GM12878 (cell line): ENCODE measurements around the gene FSHR. TPM values are rescaled to one million over a fixed set of nuclear protein-coding genes. Genes with fewer than 3 reads are reported as not detected.

ENCODE experiments used
- ATAC-seq: fragments of 200-7000 bp; cut with Tn5 transposase; 3 replicates; pipeline ENCODE4 v1.9.1; 2020; ENCODE audit warnings: mild to moderate bottlenecking, moderate library complexity
- BruUV-seq: library from RNA; stranded (reverse); fragments of 400-500 nt; replicated peaks from 2 replicates; lab custom pipeline; 2021; lab: Mats Ljungman, UMichigan
- CTCF ChIA-PET: fragments of 300-600 bp; sonication (Branson Sonifier 250); formaldehyde crosslinking; extraction: SDS; loops from one replicate; lab custom pipeline; 2021; ENCODE audit warnings: inconsistent platforms; lab: Yijun Ruan, JAX
- POLR2A ChIA-PET: fragments of 350-600 bp; formaldehyde crosslinking; extraction: SDS; loops from one replicate; lab custom pipeline; 2021; ENCODE audit warnings: inconsistent platforms; lab: Charles Lee
- RAD21 ChIA-PET: fragments of 300-600 bp; sonication (Branson Sonifier 250); formaldehyde crosslinking; loops from one replicate; lab custom pipeline; 2023; ENCODE audit warnings: antibody characterized with exemption; ENCODE audit not compliant: unreplicated experiment; lab: Charles Lee
- SMC1A ChIA-PET: fragments of 300-600 bp; sonication (Branson Sonifier 250); formaldehyde crosslinking; loops from one replicate; lab custom pipeline; 2023; ENCODE audit not compliant: unreplicated experiment, uncharacterized antibody; lab: Charles Lee
- DNase-seq: peaks from one replicate; pipeline ENCODE4 v3.0.0-alpha.2; 2011; ENCODE audit warnings: low read depth, low spot score
- FAIRE-seq: peaks from 3 replicates; lab custom pipeline; 2011; peaks lifted over from hg19 to GRCh38; lab: Jason Lieb, UNC
- H2AFZ ChIP-seq: 2 replicates; pipeline ENCODE4 v1.6.0; 2011; ENCODE audit warnings: low read depth, low read length, control low read depth; ENCODE audit not compliant: control insufficient read depth
- H3K27ac ChIP-seq: 2 replicates; pipeline ENCODE4 v1.5.1; 2011; ENCODE audit warnings: control low read depth; ENCODE audit not compliant: control insufficient read depth, insufficient read depth
- H3K27me3 ChIP-seq, 2 experiments: replicated peaks in 1 of 2; 2 replicates each; pipeline versions ENCODE4 v1.6.0 to v1.6.1; 2011; ENCODE audit warnings: low read length in 1 of 2; ENCODE audit not compliant: control insufficient read depth in 2 of 2, insufficient read depth in 2 of 2
- H3K36me3 ChIP-seq, 2 experiments: 2 replicates each; pipeline ENCODE4 v1.5.1; 2011; ENCODE audit warnings: low read length in 1 of 2; ENCODE audit not compliant: control insufficient read depth in 2 of 2, insufficient read depth in 2 of 2
- H3K4me1 ChIP-seq: 2 replicates; pipeline ENCODE4 v1.6.1; 2011; ENCODE audit warnings: mild to moderate bottlenecking, low read length, moderate library complexity, mixed read lengths; ENCODE audit not compliant: control insufficient read depth, insufficient read depth
- H3K4me2 ChIP-seq: 2 replicates; pipeline ENCODE4 v1.6.0; 2011; ENCODE audit warnings: control low read depth; ENCODE audit not compliant: control insufficient read depth, insufficient read depth
- H3K4me3 ChIP-seq: fragments of 200-600 bp; sonication (generic); 2 replicates; pipeline ENCODE4 v1.5.1; 2016
- H3K79me2 ChIP-seq: 2 replicates; pipeline ENCODE4 v1.6.0; 2011; ENCODE audit warnings: low read length; ENCODE audit not compliant: control insufficient read depth, insufficient read depth
- H3K9ac ChIP-seq: 2 replicates; pipeline ENCODE4 v1.8.0; 2011; ENCODE audit warnings: low read length, control low read depth, mixed read lengths; ENCODE audit not compliant: control insufficient read depth, insufficient read depth
- H3K9me3 ChIP-seq: replicated peaks from 3 replicates; pipeline ENCODE4 v1.5.1; 2011; ENCODE audit warnings: mild to moderate bottlenecking, low read length; ENCODE audit not compliant: control insufficient read depth, insufficient read depth
- H4K20me1 ChIP-seq: 2 replicates; pipeline ENCODE4 v1.6.0; 2011; ENCODE audit not compliant: control insufficient read depth, insufficient read depth
- ATF3 ChIP-seq: IDR thresholded peaks from 2 replicates; pipeline ENCODE4 v1.6.1; 2011; ENCODE audit warnings: low read depth, mild to moderate bottlenecking, low read length, moderate library complexity, borderline replicate concordance; ENCODE audit errors: extremely low read depth
- BCL11A ChIP-seq: IDR thresholded peaks from 2 replicates; pipeline ENCODE4 v1.6.1; 2011; ENCODE audit warnings: low read depth, low read length
- BHLHE40 ChIP-seq, 2 experiments: fragments of 450-650 bp in 1 of 2; IDR thresholded peaks; 2 replicates each; pipeline ENCODE4 v1.6.1; 2011 to 2017; ENCODE audit warnings: low read depth in 2 of 2, borderline replicate concordance in 1 of 2, improper control_type of control experiment in 1 of 2, low read length in 1 of 2, mild to moderate bottlenecking in 1 of 2
- CBFB ChIP-seq: IDR thresholded peaks from 2 replicates; pipeline ENCODE4 v1.6.1; 2016; ENCODE audit warnings: antibody characterized with exemption, low read depth
- E2F8 ChIP-seq: fragments of 450-650 bp; IDR thresholded peaks from 2 replicates; pipeline ENCODE4 v1.6.1; 2018; ENCODE audit warnings: mild to moderate bottlenecking, low read depth, moderate library complexity; ENCODE audit not compliant: partially characterized antibody
- EED ChIP-seq: sonication (generic); IDR thresholded peaks from 2 replicates; pipeline ENCODE4 v1.6.1; 2016; ENCODE audit warnings: antibody characterized with exemption, low read depth
- FOXK2 ChIP-seq: fragments of 450-650 bp; IDR thresholded peaks from 2 replicates; pipeline ENCODE4 v1.6.1; 2017; ENCODE audit warnings: mild to moderate bottlenecking, moderate library complexity
- LARP7 ChIP-seq: fragments of 450-650 bp; IDR thresholded peaks from 2 replicates; pipeline ENCODE4 v1.6.1; 2017; ENCODE audit warnings: mild to moderate bottlenecking
- NBN ChIP-seq: fragments of 450-650 bp; IDR thresholded peaks from 2 replicates; pipeline ENCODE4 v1.6.1; 2016
- RAD21 ChIP-seq: IDR thresholded peaks from 2 replicates; pipeline ENCODE4 v1.6.1; 2011; ENCODE audit warnings: mild to moderate bottlenecking, low read depth, low read length, moderate library complexity; ENCODE audit not compliant: insufficient read depth
- RUNX3 ChIP-seq: IDR thresholded peaks from 2 replicates; pipeline ENCODE4 v1.6.1; 2012; ENCODE audit warnings: low read length, inconsistent platforms
- SIN3A ChIP-seq: IDR thresholded peaks from 2 replicates; pipeline ENCODE4 v1.6.1; 2012; ENCODE audit warnings: low read depth, low read length, improper control_type of control experiment
- SIX5 ChIP-seq: IDR thresholded peaks from 2 replicates; pipeline ENCODE4 v1.6.1; 2011; ENCODE audit warnings: mild to moderate bottlenecking, low read depth, low read length, moderate library complexity; ENCODE audit not compliant: severe bottlenecking
- SKIL ChIP-seq: fragments of 450-650 bp; IDR thresholded peaks from 2 replicates; pipeline ENCODE4 v1.6.1; 2017; ENCODE audit warnings: mild to moderate bottlenecking, low read depth, inconsistent platforms; ENCODE audit not compliant: poor library complexity, severe bottlenecking
- WGBS: methylation state at CpG from one replicate; pipeline ENCODE4 v1.1.6; 2016; ENCODE audit warnings: low lambda C conversion rate; ENCODE audit not compliant: insufficient replicate concordance, insufficient coverage; ENCODE audit errors: missing lambda C conversion rate; 5-methylcytosine and 5-hydroxymethylcytosine counted together
- in situ Hi-C: fragments of 300-500 bp; cut with MboI; formaldehyde crosslinking; loops from 9 replicates; pipeline ENCODE4 v1.14.3; 2018; ENCODE audit warnings: mixed read lengths
- intact Hi-C: fragments of 100-400 bp; cut with micrococcal nuclease; formaldehyde crosslinking; loops from one replicate; pipeline ENCODE4 v1.14.2; 2022; ENCODE audit not compliant: unreplicated experiment
- polyA plus RNA-seq, 11 experiments: library from polyadenylated mRNA; depleted of rRNA in 4 of 11; unstranded in 6 of 11; stranded (reverse) in 5 of 11; fragments of >200 nt; fragmentation: Nextera tagmentation in 4 of 11; fragmentation: Illumina TruSeq in 1 of 11; extraction: Ambion mirVana in 4 of 11; extraction: Trizol in 1 of 11; gene quantifications; 1 replicate in 1 of 11; 2 replicates in 10 of 11; pipeline versions ENCODE4 v1.2.1 to v1.2.3, GENCODE V29; 2011 to 2016; ENCODE audit warnings: inconsistent platforms in 2 of 11, missing spikeins in 2 of 11, low read depth in 1 of 11
- total RNA-seq, 4 experiments: library from RNA; depleted of rRNA in 3 of 4; stranded (reverse); fragments of >200 nt in 3 of 4; fragmentation: Illumina TruSeq in 1 of 4; extraction: Trizol in 1 of 4; gene quantifications; 2 replicates each; pipeline versions ENCODE4 v1.2.1 to v1.2.3, GENCODE V29; 2013 to 2021

The FSHR gene
- total and polyA plus RNA-seq, 10 of the 15 experiments (the other 5 are each of a cell fraction or from before 2014, with no cell fraction given), result not detected

GRCh38 chr2:49165662-49166061 lies 11.3 kb upstream of the FSHR start (continued):
- no peak for TF ChIP-seq SKIL
- TF ChIP-seq BHLHE40 (IDR thresholded peaks at IDR 0.05; ENCODE audit: borderline replicate concordance in 1 of 2, low read depth in 2 of 2, low read length in 1 of 2), result no peak
- TF ChIP-seq ATF3, result no peak
- no peak for TF ChIP-seq SIN3A
- TF ChIP-seq RAD21, result no peak
- TF ChIP-seq, all 136 proteins: peak for 0

GRCh38 chr2:49164729-49165128 lies 10.4 kb upstream of the FSHR start:
- no peaks in the 10 kb centered on the region for H3K4me1 ChIP-seq
- no peaks in the 10 kb centered on the region for H4K20me1 ChIP-seq
- BruUV-seq, result no TSS peak
- 0% methylated on average over 1 of the region's 1 CpG for WGBS
- FAIRE-seq (no peak), ATAC-seq (no peak), DNase-seq (no peak)
- RAD21 ChIA-PET, result no interaction called here
- H3K36me3 ChIP-seq, result no peaks in the 10 kb centered on the region
- intact Hi-C loops (no loop called here), in situ Hi-C loops (no loop called here)
- CTCF ChIA-PET, result no interaction called here
- H3K4me2 ChIP-seq, result no peak overlapping the region
- H3K27ac ChIP-seq, result no peak overlapping the region
- no peaks in the 10 kb centered on the region for H3K79me2 ChIP-seq
- no peak overlapping the region for H2AFZ ChIP-seq
- H3K27me3 ChIP-seq, result no peaks in the 10 kb centered on the region
- H3K4me3 ChIP-seq, result no peak overlapping the region
- no peak overlapping the region for H3K9ac ChIP-seq
- TF ChIP-seq CBFB (no peak), E2F8 (no peak), BCL11A (no peak), SIX5 (no peak), EED (no peak), NBN (no peak), FOXK2 (no peak), LARP7 (no peak), RUNX3 (no peak)
- POLR2A ChIA-PET, result no interaction called here
- H3K9me3 ChIP-seq, result no peaks in the 10 kb centered on the region
- SMC1A ChIA-PET, result no interaction called here
